Measurements from ENCODE around the gene ANKRD31.

Gene ANKRD31

GRCh38 chr5:75018805-75019587 is 217.7 kb downstream of the ANKRD31 start:
- DNase-seq (ENCODE audit: low read depth, low spot score) = no peak
- no peak overlapping the region for H3K4me3 ChIP-seq (ENCODE audit: low read depth, low read length)
- no peak for TF ChIP-seq CTCF (IDR thresholded peaks at IDR 0.05; ENCODE audit: insufficient read depth, low read length, missing control alignments)
- CTCF ChIA-PET = no interaction called here
- POLR2A ChIA-PET = no interaction called here

Measured in AG04449 (cell line).